ENCODE measurements around the gene TMC3. TPM values are rescaled to one million over a fixed set of nuclear protein-coding genes. Genes with fewer than 3 reads are reported as not detected.

The TMC3 gene
- total and polyA plus RNA-seq, 8 donors, result under 0.01 to 0.92 (median 0.03) TPM; not detected in 5

DNA sequence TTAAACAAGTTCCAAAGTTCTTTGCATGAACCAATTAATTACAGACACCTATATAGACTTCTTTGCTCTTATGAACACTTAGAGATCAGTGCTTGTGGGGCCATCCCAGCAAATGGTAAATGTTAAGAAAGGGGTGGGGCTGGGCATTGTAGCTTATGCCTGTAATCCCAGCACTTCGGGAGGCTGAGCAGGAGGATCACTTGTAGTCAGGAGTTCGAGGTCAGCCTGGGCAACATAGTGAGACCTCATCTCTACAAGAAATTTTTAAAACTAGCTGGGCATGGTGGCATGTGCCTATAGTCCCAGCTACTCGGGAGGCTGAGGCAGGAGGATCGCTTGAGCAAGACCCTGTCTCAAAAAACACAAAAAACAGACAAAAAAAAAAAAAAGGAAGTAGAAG is 30.6 kb downstream of the TMC3 start:
- Histone ChIP-seq H3K4me1 (no peaks in the 10 kb centered on the region), H3K27me3 (no peaks in the 10 kb centered on the region), H3K36me3 (no peaks in the 10 kb centered on the region), H3K27ac (no peak overlapping the region), H3K4me3 (no peak overlapping the region), H3K9me3 (no peaks in the 10 kb centered on the region)
- WGBS, 5 donors, result 93 to 95% (median 93%) methylated on average over 4 of the region's 4 CpGs
- no peak for DNase-seq
- TF ChIP-seq POLR2A (IDR thresholded peaks at IDR 0.05), result no peak
- no peak for TF ChIP-seq POLR2AphosphoS5 (IDR thresholded peaks at IDR 0.05)
- TF ChIP-seq, protein P1, sequence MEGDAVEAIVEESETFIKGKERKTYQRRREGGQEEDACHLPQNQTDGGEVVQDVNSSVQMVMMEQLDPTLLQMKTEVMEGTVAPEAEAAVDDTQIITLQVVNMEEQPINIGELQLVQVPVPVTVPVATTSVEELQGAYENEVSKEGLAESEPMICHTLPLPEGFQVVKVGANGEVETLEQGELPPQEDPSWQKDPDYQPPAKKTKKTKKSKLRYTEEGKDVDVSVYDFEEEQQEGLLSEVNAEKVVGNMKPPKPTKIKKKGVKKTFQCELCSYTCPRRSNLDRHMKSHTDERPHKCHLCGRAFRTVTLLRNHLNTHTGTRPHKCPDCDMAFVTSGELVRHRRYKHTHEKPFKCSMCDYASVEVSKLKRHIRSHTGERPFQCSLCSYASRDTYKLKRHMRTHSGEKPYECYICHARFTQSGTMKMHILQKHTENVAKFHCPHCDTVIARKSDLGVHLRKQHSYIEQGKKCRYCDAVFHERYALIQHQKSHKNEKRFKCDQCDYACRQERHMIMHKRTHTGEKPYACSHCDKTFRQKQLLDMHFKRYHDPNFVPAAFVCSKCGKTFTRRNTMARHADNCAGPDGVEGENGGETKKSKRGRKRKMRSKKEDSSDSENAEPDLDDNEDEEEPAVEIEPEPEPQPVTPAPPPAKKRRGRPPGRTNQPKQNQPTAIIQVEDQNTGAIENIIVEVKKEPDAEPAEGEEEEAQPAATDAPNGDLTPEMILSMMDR (IDR thresholded peaks at IDR 0.05), result no peak
- no peak for TF ChIP-seq EP300 (IDR thresholded peaks at IDR 0.05)
- intact Hi-C loops (cut with DNase I; ENCODE audit: low total_unique reads), result no loop called here

DNA sequence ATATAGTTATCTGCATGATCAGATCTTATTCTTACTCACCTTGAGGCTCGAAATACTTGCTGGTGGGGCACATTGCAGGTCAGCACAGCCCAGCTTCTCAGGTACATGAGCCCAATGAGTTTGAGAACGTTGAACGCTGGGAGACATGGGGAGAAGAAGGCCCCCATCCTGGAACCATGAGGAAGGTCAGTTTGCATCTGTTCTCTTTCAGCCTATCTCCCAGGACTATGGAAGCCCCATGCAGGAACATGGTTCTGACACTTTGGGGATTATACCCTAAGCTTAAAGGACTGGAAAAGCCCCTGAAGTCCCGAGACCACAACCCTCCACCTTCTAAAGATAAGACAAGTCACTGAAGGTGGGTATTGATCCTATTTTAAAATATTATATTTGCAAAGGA is 32.7 kb downstream of the TMC3 start:
- Histone ChIP-seq H3K9me3 (no peaks in the 10 kb centered on the region), H3K27ac (no peak overlapping the region), H3K4me1 (no peaks in the 10 kb centered on the region), H3K36me3 (no peaks in the 10 kb centered on the region), H3K27me3 (no peaks in the 10 kb centered on the region), H3K4me3 (no peak overlapping the region)
- TF ChIP-seq POLR2AphosphoS5 (IDR thresholded peaks at IDR 0.05) (no peak), EP300 (IDR thresholded peaks at IDR 0.05) (no peak), POLR2A (IDR thresholded peaks at IDR 0.05) (no peak)
- TF ChIP-seq, protein P1 (IDR thresholded peaks at IDR 0.05), result no peak
- 88 to 97% (median 93%) methylated on average over 4 of the region's 4 CpGs for WGBS, 5 donors
- no peak for DNase-seq
- intact Hi-C loops (cut with DNase I; ENCODE audit: low total_unique reads), result no loop called here

DNA sequence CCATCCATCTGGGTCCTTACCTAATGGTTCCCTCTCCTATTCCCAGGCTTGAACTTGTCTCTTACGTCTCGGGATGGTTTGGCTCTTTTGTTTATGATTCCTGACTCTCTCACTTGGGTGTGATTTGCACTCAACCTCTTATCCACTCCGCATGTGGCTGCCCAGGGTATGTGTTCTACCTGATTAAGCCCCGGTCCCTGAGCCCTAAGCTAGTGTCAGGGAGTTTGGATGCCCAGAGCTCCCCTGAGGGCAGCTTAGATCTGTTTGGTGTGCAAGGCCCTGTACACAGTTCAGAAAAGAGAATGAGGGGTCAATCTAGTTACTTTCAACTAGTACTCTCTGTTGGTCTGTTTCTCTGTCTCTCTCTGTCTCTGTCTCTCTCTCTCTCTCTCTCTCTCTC is 34.2 kb downstream of the TMC3 start:
- 70 to 84% (median 77%) methylated on average over 4 of the region's 4 CpGs for WGBS, 5 donors
- Histone ChIP-seq H3K9me3 (no peaks in the 10 kb centered on the region), H3K36me3 (no peaks in the 10 kb centered on the region), H3K27me3 (no peaks in the 10 kb centered on the region), H3K4me3 (no peak overlapping the region), H3K4me1 (no peaks in the 10 kb centered on the region), H3K27ac (no peak overlapping the region)
- intact Hi-C loops (cut with DNase I; ENCODE audit: low total_unique reads), result no loop called here
- DNase-seq, result no peak
- TF ChIP-seq POLR2AphosphoS5 (IDR thresholded peaks at IDR 0.05), result no peak
- no peak for TF ChIP-seq EP300 (IDR thresholded peaks at IDR 0.05)
- TF ChIP-seq, protein P1 (IDR thresholded peaks at IDR 0.05), result no peak
- no peak for TF ChIP-seq POLR2A (IDR thresholded peaks at IDR 0.05)

GRCh38 chr15:81339321-81339720 is 34.7 kb downstream of the TMC3 start:
- Histone ChIP-seq H3K27me3 (no peaks in the 10 kb centered on the region), H3K4me1 (no peaks in the 10 kb centered on the region), H3K4me3 (no peak overlapping the region), H3K27ac (no peak overlapping the region), H3K36me3 (no peaks in the 10 kb centered on the region), H3K9me3 (no peaks in the 10 kb centered on the region)
- DNase-seq, result no peak
- intact Hi-C loops (cut with DNase I; ENCODE audit: low total_unique reads), result no loop called here
- TF ChIP-seq POLR2AphosphoS5 (IDR thresholded peaks at IDR 0.05) (no peak), POLR2A (IDR thresholded peaks at IDR 0.05) (no peak), EP300 (IDR thresholded peaks at IDR 0.05) (no peak)
- TF ChIP-seq, protein P1 (IDR thresholded peaks at IDR 0.05), result no peak
- WGBS, 5 donors, result 78 to 95% (median 85%) methylated on average over 5 of the region's 5 CpGs

Data from stomach (tissue), 9 donors.